Colonic mucosa (tissue), 4 donors: Measurements from ENCODE around the gene ZNF780A. TPM values are rescaled to one million over a fixed set of nuclear protein-coding genes. Genes with fewer than 3 reads are reported as not detected.
A peak's percentile ranks its signal among the peaks of the same experiment; 100 is the strongest.

ENCODE experiments used
- DNase-seq: peaks from one replicate; pipeline ENCODE4 v3.0.0-alpha.2; 2020
- H3K27ac ChIP-seq: fragments of 200-600 bp; one replicate; pipeline ENCODE4 v1.8.0; 2021
- H3K27me3 ChIP-seq: fragments of 200-600 bp; one replicate; pipeline ENCODE4 v1.8.0; 2021
- H3K36me3 ChIP-seq: fragments of 200-600 bp; one replicate; pipeline ENCODE4 v1.8.0; 2021
- H3K4me1 ChIP-seq: fragments of 200-600 bp; one replicate; pipeline ENCODE4 v1.8.0; 2021; ENCODE audit warnings: mild to moderate bottlenecking
- H3K4me3 ChIP-seq: fragments of 200-600 bp; one replicate; pipeline ENCODE4 v1.8.0; 2021
- H3K9ac ChIP-seq, 2 donors: one replicate each; pipeline ENCODE4 v1.7.0; 2013; ENCODE audit warnings: control low read depth in 2 of 2, low read depth in 2 of 2, low read length in 2 of 2
- H3K9me3 ChIP-seq: fragments of 200-600 bp; one replicate; pipeline ENCODE4 v1.8.0; 2021
- CTCF ChIP-seq: fragments of 200-600 bp; IDR thresholded peaks from one replicate; pipeline ENCODE4 v1.8.0; 2022; ENCODE audit warnings: antibody characterized with exemption, mild to moderate bottlenecking
- intact Hi-C: fragments of 100-400 bp; cut with DNase I; formaldehyde crosslinking; loops from one replicate; pipeline ENCODE4 v1.14.1; 2022
- total RNA-seq, 2 donors: library from RNA; stranded (reverse); fragmentation: NEBNext Ultra II Directional in 1 of 2; extraction: Animal tissue kit (Norgen Biotek cat#: 25700) in 1 of 2; gene quantifications; one replicate each; pipeline ENCODE4 v1.2.1, GENCODE V29; 2021
- donor health status: healthy.
- donor health status: DM: no; HTN: no; CAD: no.
- donor health status: DM: no; HTN: no; CAD: no.

Gene ZNF780A
- total RNA-seq = 10 to 100 TPM; 13.1 to 13.4 TPM

GRCh38 chr19:40090241-40091204 is at the start of gene ZNF780A:
ZNF780A (minus strand) TSS chr19:40090943; CDS start chr19:40084753, 6,190 bp downstream.
- H3K27ac ChIP-seq = peak within 1 kb of the TSS; percentile 76
- no peaks in the 10 kb centered on the region for H3K4me1 ChIP-seq
- no peaks in the 10 kb centered on the region for H3K9me3 ChIP-seq
- H3K36me3 ChIP-seq = no peaks in the 10 kb centered on the region
- TF ChIP-seq CTCF = no peak
- no peaks in the 10 kb centered on the region for H3K27me3 ChIP-seq
- intact Hi-C loops = no loop called here
- H3K4me3 ChIP-seq = peak within 1 kb of the TSS; percentile 71
- H3K9ac ChIP-seq = peak within 1 kb of the TSS; percentile 95 to 98
- peak; percentile 95 for DNase-seq

GRCh38 chr19:40139533-40140287 is 49.0 kb upstream of the ZNF780A start:
- no peak overlapping the region for H3K9ac ChIP-seq
- no peak overlapping the region for H3K4me3 ChIP-seq
- intact Hi-C loops = loop anchor here (5.0 kb wide), 1 partner anchor 83 kb away; no protein-coding TSS in a partner anchor
- no peaks in the 10 kb centered on the region for H3K36me3 ChIP-seq
- H3K27me3 ChIP-seq = no peaks in the 10 kb centered on the region
- no peaks in the 10 kb centered on the region for H3K9me3 ChIP-seq
- H3K4me1 ChIP-seq = no peaks in the 10 kb centered on the region
- TF ChIP-seq CTCF = peak; percentile 55
- no peak for DNase-seq
- H3K27ac ChIP-seq = no peak overlapping the region

GRCh38 chr19:40136818-40137217 is 46.1 kb upstream of the ZNF780A start:
- Histone ChIP-seq H3K4me1 (no peaks in the 10 kb centered on the region), H3K27me3 (no peaks in the 10 kb centered on the region), H3K4me3 (no peak overlapping the region), H3K9ac (no peak overlapping the region), H3K9me3 (no peaks in the 10 kb centered on the region), H3K36me3 (no peaks in the 10 kb centered on the region), H3K27ac (no peak overlapping the region)
- DNase-seq = no peak
- no peak for TF ChIP-seq CTCF
- intact Hi-C loops = loop anchor here (5.0 kb wide), 1 partner anchor 85 kb away; no protein-coding TSS in a partner anchor

GRCh38 chr19:40134866-40135265 is 44.1 kb upstream of the ZNF780A start:
- intact Hi-C loops = loop anchor here (5.0 kb wide), 1 partner anchor 87 kb away; no protein-coding TSS in a partner anchor

More at GRCh38 chr19:40134866-40135265, 44.1 kb upstream of the ZNF780A start:
- DNase-seq = no peak
- H3K36me3 ChIP-seq = no peaks in the 10 kb centered on the region
- H3K27me3 ChIP-seq = no peaks in the 10 kb centered on the region
- no peaks in the 10 kb centered on the region for H3K4me1 ChIP-seq
- no peak overlapping the region for H3K27ac ChIP-seq
- no peak overlapping the region for H3K4me3 ChIP-seq
- H3K9ac ChIP-seq = no peak overlapping the region
- TF ChIP-seq CTCF = no peak
- no peaks in the 10 kb centered on the region for H3K9me3 ChIP-seq
